ENCODE results near the gene UBALD1.

The UBALD1 gene

GRCh38 chr16:4570086-4570485 is 44.6 kb downstream of the UBALD1 start:
- no peak for TF ChIP-seq ARNT (IDR thresholded peaks at IDR 0.05)
- no peak for TF ChIP-seq SUZ12 (IDR thresholded peaks at IDR 0.05)
- no peak for TF ChIP-seq CTBP1 (IDR thresholded peaks at IDR 0.05; ENCODE audit: borderline replicate concordance)
- TF ChIP-seq NFRKB (IDR thresholded peaks at IDR 0.05), result no peak
- DNase-seq (ENCODE audit: extremely low spot score), result no peak
- ChIA-PET POLR2A (no interaction called here), CTCF (interaction anchor here (0.7 to 1.7 kb wide), 2 partner anchors 16 to 20 kb away, joined by 6 read pairs; no protein-coding TSS in a partner anchor)

- no peak for DNase-seq (ENCODE audit: extremely low spot score)
- POLR2A ChIA-PET, result no interaction called here
- CTCF ChIA-PET, result no interaction called here
- TF ChIP-seq TARDBP (IDR thresholded peaks at IDR 0.05) (no peak), PKNOX1 (IDR thresholded peaks at IDR 0.05) (no peak), FOXM1 (IDR thresholded peaks at IDR 0.05; ENCODE audit: borderline replicate concordance) (no peak), SP1 (IDR thresholded peaks at IDR 0.05) (no peak), LEF1 (IDR thresholded peaks at IDR 0.05; ENCODE audit: borderline replicate concordance) (no peak), HDGF (IDR thresholded peaks at IDR 0.05; ENCODE audit: borderline replicate concordance) (no peak), ELF4 (IDR thresholded peaks at IDR 0.05) (no peak), BHLHE40 (IDR thresholded peaks at IDR 0.05; ENCODE audit: borderline replicate concordance) (no peak), SUZ12 (IDR thresholded peaks at IDR 0.05) (no peak), NFRKB (IDR thresholded peaks at IDR 0.05) (no peak), FOXK2 (IDR thresholded peaks at IDR 0.05) (no peak), FOXA1 (IDR thresholded peaks at IDR 0.05) (no peak), L3MBTL2 (conservative IDR thresholded peaks at IDR 0.05) (no peak)
Measured at GRCh38 chr16:4566144-4566543, 48.5 kb downstream of the UBALD1 start.

- no peak for TF ChIP-seq LEF1 (IDR thresholded peaks at IDR 0.05; ENCODE audit: borderline replicate concordance)
- no peak for TF ChIP-seq ELF4 (IDR thresholded peaks at IDR 0.05)
- TF ChIP-seq SUZ12 (IDR thresholded peaks at IDR 0.05), result no peak
- no peak for DNase-seq (ENCODE audit: extremely low spot score)
- ChIA-PET POLR2A (no interaction called here), CTCF (interaction anchor here (1.1 kb wide), 1 partner anchor 16 kb away, joined by 3 read pairs; no protein-coding TSS in a partner anchor)
Measured at GRCh38 chr16:4564661-4565267, 49.9 kb downstream of the UBALD1 start.

GRCh38 chr16:4561596-4561995 is 53.1 kb downstream of the UBALD1 start:
- no peak for TF ChIP-seq SUZ12 (IDR thresholded peaks at IDR 0.05)
- no peak for TF ChIP-seq HDGF (IDR thresholded peaks at IDR 0.05; ENCODE audit: borderline replicate concordance)
- no peak for TF ChIP-seq NFRKB (IDR thresholded peaks at IDR 0.05)
- no peak for TF ChIP-seq BHLHE40 (IDR thresholded peaks at IDR 0.05; ENCODE audit: borderline replicate concordance)
- no peak for TF ChIP-seq SP1 (IDR thresholded peaks at IDR 0.05)
- TF ChIP-seq TARDBP (IDR thresholded peaks at IDR 0.05), result no peak
- TF ChIP-seq ARNT (IDR thresholded peaks at IDR 0.05), result no peak
- no peak for TF ChIP-seq FOXA1 (IDR thresholded peaks at IDR 0.05)
- TF ChIP-seq ZNF384 (IDR thresholded peaks at IDR 0.05), result no peak
- no peak for TF ChIP-seq L3MBTL2 (conservative IDR thresholded peaks at IDR 0.05)
- no peak for TF ChIP-seq PKNOX1 (IDR thresholded peaks at IDR 0.05)
- TF ChIP-seq CTBP1 (IDR thresholded peaks at IDR 0.05; ENCODE audit: borderline replicate concordance), result no peak
- ChIA-PET POLR2A (no interaction called here), CTCF (interaction anchor here (1.0 to 1.8 kb wide), 2 partner anchors 13 to 25 kb away, joined by 4 to 5 read pairs; no protein-coding TSS in a partner anchor)
- DNase-seq (ENCODE audit: extremely low spot score), result no peak

Measured in HEK293T (cell line).